GM21786 (cell line): ENCODE results near the gene SETD1A.
A peak's percentile ranks its signal among the peaks of the same experiment; 100 is the strongest.

Source experiments
- ATAC-seq: cut with Tn5 transposase; IDR thresholded peaks from one replicate; pipeline ENCODE4 v1.9.1; 2021; ENCODE audit not compliant: unreplicated experiment

The SETD1A gene

DNA sequence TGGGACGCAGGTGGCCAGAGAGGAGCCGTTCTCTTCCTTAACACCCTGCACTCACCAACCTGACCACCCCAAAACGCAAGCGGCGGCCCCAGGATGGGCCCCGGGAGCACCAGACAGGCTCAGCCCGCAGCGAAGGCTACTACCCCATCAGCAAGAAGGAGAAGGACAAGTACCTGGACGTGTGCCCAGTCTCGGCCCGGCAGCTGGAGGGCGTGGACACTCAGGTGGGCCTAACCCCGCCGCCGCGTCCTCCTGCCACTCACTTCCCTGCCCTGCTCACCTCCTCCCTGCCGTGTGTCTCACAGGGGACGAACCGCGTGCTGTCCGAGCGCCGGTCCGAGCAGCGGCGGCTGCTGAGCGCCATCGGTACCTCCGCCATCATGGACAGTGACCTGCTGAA, 22.9 kb downstream of the SETD1A start:
- no peak for ATAC-seq

DNA sequence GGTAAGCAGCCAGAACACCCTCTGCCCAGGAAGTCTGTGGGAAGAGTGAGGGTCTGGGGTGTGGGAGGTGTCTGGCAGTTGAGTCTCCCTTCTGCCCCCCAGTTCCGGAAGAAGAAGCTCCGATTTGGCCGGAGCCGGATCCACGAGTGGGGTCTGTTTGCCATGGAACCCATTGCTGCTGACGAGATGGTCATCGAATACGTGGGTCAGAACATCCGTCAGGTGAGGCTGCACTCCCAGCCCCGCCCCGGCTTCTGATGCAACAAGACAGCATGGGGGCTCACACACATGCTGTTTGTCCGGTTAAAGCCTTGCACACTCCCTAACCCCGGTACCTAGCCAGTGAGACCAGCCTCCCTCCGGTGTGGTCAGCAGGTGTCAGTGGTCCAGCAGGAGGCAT, 23.4 kb downstream of the SETD1A start:
- no peak for ATAC-seq

DNA sequence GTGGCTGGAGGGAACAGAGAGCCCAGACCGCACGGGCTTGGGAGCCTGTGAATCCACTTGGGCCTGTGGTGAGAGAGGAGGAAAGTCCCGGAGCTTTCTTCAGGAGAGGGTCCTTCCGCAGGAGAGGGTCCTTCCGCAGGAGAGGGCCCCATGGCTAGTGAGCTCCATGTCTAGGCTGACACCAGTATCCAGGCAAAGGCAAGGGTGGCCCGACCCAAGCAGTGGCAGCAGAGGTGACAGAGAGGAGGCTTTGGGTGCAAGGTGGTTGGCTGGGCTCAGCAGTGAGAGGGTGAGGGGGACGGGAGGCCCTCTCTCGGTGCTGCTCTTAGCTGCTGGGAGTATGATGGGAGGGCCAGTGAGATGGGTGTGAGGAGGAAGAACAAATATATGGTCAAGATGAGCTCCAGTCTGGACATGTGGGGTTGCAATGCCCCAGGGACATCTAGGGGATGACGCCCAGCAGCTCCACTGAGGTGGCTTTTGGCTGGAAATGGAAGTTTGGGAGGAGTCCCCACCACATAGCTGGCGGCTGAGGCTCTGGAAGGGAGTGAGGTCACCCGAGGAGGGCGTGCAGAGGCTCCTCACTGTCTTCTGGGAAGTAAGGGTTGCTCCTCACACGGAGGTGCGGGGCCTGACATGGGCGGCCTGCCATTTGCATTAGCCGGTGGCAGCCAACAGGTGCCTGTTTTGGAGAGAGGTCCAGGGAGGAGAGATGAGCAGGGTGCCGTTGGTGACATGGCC, 25.2 kb downstream of the SETD1A start:
- ATAC-seq = no peak

- no peak for ATAC-seq
Measured at GRCh38 chr16:30983289-30983889, 25.8 kb downstream of the SETD1A start.

DNA sequence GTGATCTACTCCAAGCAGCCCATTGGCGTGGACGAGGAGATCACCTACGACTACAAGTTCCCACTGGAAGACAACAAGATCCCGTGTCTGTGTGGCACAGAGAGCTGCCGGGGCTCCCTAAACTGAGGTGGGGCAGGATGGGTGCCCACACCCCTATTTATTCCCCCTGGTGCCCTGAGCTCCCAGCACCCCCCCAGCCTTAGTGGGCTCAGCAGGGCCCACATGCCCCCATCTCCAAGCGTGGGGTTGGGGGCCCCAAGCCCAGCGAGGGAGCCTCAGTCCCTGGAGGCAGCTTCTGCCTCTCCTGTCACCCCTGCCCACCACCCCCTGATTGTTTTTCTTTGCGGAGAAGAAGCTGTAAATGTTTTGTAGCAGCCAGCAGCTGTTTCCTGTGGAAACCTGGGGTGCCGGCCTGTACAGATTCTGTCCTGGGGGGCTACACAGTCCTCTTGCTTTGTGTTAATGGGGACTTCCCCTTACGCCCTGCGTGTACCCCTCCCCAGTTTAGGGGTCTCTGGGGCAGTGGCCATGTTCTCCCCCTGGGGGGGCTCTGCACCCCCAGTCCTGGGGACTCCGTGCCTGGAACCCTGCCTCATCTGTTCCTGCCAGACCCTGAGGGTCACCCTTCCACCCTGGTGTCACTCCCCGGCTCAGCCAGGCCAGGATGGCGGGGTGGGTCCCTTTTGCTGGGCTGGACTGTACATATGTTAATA, 26.5 kb downstream of the SETD1A start:
- ATAC-seq = no peak

- no peak for ATAC-seq
Measured at GRCh38 chr16:30984669-30985400, 27.3 kb downstream of the SETD1A start, which contains the start of gene HSD3B7. TSS of gene HSD3B7 (plus strand) at chr16:30985207. CDS start at chr16:30985659, 452 bp downstream.

GRCh38 chr16:30985401-30986128, 28.0 kb downstream of the SETD1A start:
- no peak for ATAC-seq

DNA sequence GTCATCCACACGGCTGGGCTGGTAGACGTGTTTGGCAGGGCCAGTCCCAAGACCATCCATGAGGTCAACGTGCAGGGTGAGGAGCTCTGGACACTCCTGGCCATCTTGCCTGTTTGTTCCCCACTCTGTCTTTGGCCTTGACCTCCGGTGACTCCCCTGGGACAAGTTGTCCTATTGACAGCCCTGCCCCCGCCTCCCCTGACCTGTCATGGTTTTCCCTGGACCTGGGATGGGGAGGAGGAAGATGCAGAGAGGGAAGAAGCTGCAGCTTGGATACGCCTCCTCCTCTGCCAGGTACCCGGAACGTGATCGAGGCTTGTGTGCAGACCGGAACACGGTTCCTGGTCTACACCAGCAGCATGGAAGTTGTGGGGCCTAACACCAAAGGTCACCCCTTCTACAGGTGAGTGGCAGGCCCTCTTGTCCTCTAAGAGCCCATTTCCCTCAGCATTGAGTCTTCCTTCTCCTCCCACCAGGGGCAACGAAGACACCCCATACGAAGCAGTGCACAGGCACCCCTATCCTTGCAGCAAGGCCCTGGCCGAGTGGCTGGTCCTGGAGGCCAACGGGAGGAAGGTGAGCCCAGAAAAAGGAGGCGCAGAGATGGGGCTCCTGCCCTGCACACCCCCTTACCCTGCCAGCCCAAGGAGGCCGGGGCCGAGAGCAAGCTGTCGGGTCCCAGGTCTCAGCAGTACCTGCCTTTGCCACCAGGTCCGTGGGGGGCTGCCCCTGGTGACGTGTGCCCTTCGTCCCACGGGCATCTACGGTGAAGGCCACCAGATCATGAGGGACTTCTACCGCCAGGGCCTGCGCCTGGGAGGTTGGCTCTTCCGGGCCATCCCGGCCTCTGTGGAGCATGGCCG, 28.8 kb downstream of the SETD1A start:
- ATAC-seq = no peak

GRCh38 chr16:30987581-30988190, 30.1 kb downstream of the SETD1A start:
- no peak for ATAC-seq

DNA sequence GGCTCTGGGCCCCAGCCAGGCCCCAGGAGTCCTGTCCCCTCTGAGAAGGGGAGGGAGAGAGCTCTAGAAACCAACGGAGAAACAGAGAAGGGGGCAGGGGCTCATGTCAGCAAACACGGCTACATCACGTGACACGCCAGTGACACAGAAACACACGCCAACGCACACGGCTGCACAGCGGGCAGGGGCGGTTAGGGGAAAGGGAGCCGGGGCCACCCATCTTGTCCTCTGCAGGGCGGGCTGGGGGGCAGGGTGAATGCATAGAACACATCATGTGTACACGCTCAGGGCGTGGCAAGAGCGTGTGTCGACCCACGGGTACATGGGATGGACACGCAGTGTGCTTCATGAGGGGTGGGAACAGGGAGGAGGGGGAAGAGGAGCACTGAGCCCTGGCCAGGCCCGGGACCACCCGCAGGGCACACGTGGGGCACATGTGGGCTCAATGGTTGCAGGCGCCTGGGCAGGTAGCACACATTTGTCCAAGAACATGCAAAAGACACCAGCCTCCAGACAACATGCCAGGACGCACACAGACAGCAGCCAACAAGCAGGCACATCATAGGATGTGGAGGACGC, 32.0 kb downstream of the SETD1A start:
- ATAC-seq = no peak

DNA sequence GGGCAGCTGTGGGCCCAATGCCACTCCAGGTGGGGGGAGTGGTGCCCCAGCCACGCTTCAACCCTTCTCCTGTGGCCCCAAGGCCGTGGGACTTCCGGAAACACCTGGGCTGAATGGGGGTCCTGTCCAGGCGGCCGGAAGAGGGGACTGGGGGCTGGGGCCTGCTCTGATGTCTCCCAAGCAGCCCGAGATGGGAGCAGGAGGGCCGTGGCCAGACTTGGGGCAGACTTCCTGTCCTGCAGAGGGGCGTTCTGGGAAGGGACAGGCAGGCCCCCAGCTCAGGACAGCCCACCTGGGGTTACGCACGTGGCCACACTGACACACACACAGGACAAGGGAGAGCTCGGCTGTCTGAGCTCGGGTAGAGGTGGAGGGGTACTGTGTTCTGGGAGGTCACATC, 32.6 kb downstream of the SETD1A start:
- no peak for ATAC-seq

GRCh38 chr16:30991052-30991451, 33.5 kb downstream of the SETD1A start:
- ATAC-seq = no peak

DNA sequence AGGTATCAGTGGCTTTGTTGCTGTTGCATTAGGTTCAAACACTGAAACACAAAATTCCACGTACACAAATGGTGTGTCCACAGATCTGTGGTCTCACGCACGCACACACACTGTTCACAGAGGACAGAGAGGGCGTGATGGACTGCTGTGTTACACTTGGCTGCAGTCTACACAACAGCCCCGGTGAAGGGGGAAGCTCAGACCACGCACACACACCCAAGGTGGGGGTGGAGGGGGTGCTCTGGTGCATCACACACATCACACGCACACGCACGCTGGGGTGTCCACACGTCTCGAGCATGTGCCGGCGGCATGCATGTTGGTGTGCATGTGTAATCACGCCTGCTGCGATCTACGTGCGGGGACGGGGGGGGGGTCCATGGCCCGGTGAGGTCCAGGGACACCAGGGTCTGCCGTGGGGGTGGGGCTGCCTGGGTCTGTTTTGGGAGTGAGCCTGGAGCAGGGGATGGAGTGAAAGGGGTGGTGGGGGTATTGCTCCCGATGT, 34.8 kb downstream of the SETD1A start:
- ATAC-seq = no peak

- no peak for ATAC-seq
Measured at GRCh38 chr16:30992931-30993816, 35.6 kb downstream of the SETD1A start.

DNA sequence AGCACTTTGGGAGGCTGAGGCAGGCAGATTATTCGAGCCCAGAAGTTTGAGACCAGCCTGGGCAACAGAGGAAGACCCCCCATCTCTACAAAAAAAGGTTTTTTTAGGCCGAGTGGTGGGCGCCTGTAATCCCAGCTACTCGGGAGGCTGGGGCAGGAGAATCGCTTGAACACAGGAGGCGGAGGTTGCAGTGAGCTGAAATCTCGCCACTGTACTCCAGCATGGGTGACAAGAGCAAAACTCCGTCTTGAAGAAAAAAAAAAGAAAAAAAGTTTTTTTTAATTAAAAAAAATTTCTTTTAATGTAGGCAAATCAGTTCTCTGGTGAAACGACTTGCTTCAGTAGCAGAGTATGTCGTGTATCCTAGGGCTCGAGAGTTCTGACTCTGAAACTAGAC, 38.4 kb downstream of the SETD1A start:
- no peak for ATAC-seq

- no peak for ATAC-seq
Measured at GRCh38 chr16:30996324-30996984, 38.9 kb downstream of the SETD1A start.

GRCh38 chr16:30996985-30997724, 39.6 kb downstream of the SETD1A start:
- ATAC-seq = peak; percentile 62
